Measurements from ENCODE around the gene FERMT2. TPM values are rescaled to one million over a fixed set of nuclear protein-coding genes. Genes with fewer than 3 reads are reported as not detected.

Gene FERMT2
- polyA plus RNA-seq, 1 experiment = 275 TPM

DNA sequence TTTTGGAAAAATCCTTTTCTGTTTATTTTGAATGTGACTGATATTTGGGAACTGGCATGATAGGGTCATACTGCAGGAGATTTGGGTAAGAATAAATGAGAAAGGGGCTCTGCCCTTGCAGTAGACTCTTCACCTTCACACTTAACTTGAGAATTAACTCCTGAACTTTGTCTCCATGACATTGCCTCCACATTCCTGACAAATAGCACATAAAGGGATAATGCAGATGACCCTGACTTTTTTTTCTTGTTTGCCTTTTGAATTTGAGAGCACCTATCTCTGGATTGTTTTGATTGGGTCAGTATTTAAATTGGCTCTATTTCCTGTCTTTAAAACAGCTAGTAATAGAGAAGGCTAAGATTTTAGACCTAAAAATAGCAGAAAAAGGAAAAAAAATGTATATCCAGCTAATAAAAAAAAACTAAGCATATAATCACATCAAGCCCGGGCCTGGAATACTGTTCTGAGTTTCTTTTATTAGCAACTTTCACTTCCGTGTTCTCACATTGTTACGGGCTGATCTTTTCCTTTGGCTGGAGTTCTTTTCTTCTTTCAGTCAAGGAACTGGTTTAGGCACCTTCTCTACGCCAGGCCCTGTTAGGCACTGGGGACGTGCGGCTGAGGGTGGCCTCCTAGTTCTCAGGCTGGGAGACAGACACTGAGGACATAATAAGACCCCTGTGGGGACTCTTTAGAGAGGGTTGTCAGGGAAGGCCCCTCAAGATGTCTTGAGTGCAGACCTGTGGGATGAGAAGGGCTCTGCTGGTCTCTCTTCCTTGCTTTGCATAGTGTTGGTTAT, 106.4 kb downstream of the FERMT2 start:
- DNase-seq (ENCODE audit: low read depth) = no peak
- Histone ChIP-seq H3K36me3 (ENCODE audit: control insufficient read depth, insufficient read depth, low read length) (no peaks in the 10 kb centered on the region), H3K4me3 (ENCODE audit: low read depth, low read length) (no peak overlapping the region), H3K27me3 (ENCODE audit: control insufficient read depth, insufficient read depth, low read length) (no peaks in the 10 kb centered on the region)
- TF ChIP-seq, protein P1, sequence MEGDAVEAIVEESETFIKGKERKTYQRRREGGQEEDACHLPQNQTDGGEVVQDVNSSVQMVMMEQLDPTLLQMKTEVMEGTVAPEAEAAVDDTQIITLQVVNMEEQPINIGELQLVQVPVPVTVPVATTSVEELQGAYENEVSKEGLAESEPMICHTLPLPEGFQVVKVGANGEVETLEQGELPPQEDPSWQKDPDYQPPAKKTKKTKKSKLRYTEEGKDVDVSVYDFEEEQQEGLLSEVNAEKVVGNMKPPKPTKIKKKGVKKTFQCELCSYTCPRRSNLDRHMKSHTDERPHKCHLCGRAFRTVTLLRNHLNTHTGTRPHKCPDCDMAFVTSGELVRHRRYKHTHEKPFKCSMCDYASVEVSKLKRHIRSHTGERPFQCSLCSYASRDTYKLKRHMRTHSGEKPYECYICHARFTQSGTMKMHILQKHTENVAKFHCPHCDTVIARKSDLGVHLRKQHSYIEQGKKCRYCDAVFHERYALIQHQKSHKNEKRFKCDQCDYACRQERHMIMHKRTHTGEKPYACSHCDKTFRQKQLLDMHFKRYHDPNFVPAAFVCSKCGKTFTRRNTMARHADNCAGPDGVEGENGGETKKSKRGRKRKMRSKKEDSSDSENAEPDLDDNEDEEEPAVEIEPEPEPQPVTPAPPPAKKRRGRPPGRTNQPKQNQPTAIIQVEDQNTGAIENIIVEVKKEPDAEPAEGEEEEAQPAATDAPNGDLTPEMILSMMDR (IDR thresholded peaks at IDR 0.05; ENCODE audit: insufficient read depth, low read depth, low read length) = no peak
- POLR2A ChIA-PET = interaction anchor here (0.6 kb wide), 1 partner anchor 115 kb away, joined by 4 read pairs; the partner anchor contains the start of gene STYX
- CTCF ChIA-PET = no interaction called here

DNA sequence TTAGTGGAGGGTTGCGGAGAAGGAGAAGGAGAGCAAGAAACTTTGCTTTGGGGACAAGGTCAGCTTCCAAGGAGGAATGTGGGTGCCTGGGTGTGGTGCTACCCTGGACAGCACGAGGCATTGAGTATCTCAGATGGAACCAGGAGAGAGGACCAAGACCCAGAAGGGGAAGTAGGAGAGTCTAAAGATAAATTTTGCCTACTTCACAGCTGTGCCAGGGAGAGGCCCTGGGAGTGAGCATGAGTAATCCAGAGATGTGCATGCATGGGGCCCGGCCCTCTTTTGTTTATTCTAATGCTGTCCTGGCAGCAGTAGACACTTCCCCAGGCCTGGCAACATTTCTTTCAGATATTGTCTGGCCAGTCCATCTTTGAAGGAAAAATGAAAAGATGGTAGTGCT, 110.0 kb downstream of the FERMT2 start:
- CTCF ChIA-PET = interaction anchor here (0.7 to 1.5 kb wide), 4 partner anchors 26 to 214 kb away, joined by 3 read pairs; no protein-coding TSS in a partner anchor
- Histone ChIP-seq H3K4me3 (ENCODE audit: low read depth, low read length) (no peak overlapping the region), H3K36me3 (ENCODE audit: control insufficient read depth, insufficient read depth, low read length) (no peaks in the 10 kb centered on the region), H3K27me3 (ENCODE audit: control insufficient read depth, insufficient read depth, low read length) (no peaks in the 10 kb centered on the region)
- DNase-seq (ENCODE audit: low read depth) = no peak
- POLR2A ChIA-PET = no interaction called here
- TF ChIP-seq, protein P1 (IDR thresholded peaks at IDR 0.05; ENCODE audit: insufficient read depth, low read depth, low read length) = no peak

- ChIA-PET POLR2A (no interaction called here), CTCF (interaction anchor here (0.6 to 1.0 kb wide), 2 partner anchors 12 to 13 kb away, joined by 3 to 5 read pairs; no protein-coding TSS in a partner anchor)
- TF ChIP-seq, protein P1 (IDR thresholded peaks at IDR 0.05; ENCODE audit: insufficient read depth, low read depth, low read length) = no peak
- Histone ChIP-seq H3K36me3 (ENCODE audit: control insufficient read depth, insufficient read depth, low read length) (no peaks in the 10 kb centered on the region), H3K4me3 (ENCODE audit: low read depth, low read length) (no peak overlapping the region), H3K27me3 (ENCODE audit: control insufficient read depth, insufficient read depth, low read length) (no peaks in the 10 kb centered on the region)
- no peak for DNase-seq (ENCODE audit: low read depth)
Observed at GRCh38 chr14:52837451-52837850, 113.4 kb downstream of the FERMT2 start.

GRCh38 chr14:52836063-52836462, 114.8 kb downstream of the FERMT2 start:
- ChIA-PET CTCF (no interaction called here), POLR2A (no interaction called here)
- no peaks in the 10 kb centered on the region for H3K36me3 ChIP-seq (ENCODE audit: control insufficient read depth, insufficient read depth, low read length)
- DNase-seq (ENCODE audit: low read depth) = no peak
- no peaks in the 10 kb centered on the region for H3K27me3 ChIP-seq (ENCODE audit: control insufficient read depth, insufficient read depth, low read length)
- TF ChIP-seq, protein P1 (IDR thresholded peaks at IDR 0.05; ENCODE audit: insufficient read depth, low read depth, low read length) = no peak
- H3K4me3 ChIP-seq (ENCODE audit: low read depth, low read length) = no peak overlapping the region

- Histone ChIP-seq H3K27me3 (ENCODE audit: control insufficient read depth, insufficient read depth, low read length) (no peaks in the 10 kb centered on the region), H3K36me3 (ENCODE audit: control insufficient read depth, insufficient read depth, low read length) (no peaks in the 10 kb centered on the region), H3K4me3 (ENCODE audit: low read depth, low read length) (no peak overlapping the region)
- TF ChIP-seq, protein P1 (IDR thresholded peaks at IDR 0.05; ENCODE audit: insufficient read depth, low read depth, low read length) = no peak
- ChIA-PET CTCF (interaction anchor here (0.6 kb wide), 1 partner anchor 83 kb away, joined by 3 read pairs; no protein-coding TSS in a partner anchor), POLR2A (interaction anchor here (0.6 to 1.0 kb wide), 2 partner anchors 52 to 114 kb away, joined by 3 to 9 read pairs; no protein-coding TSS in a partner anchor)
- DNase-seq (ENCODE audit: low read depth) = no peak
Observed at GRCh38 chr14:52835122-52835903, 115.5 kb downstream of the FERMT2 start.
